Neuronal stem cell (in vitro differentiated cells): ENCODE data around the gene GRIK2.
A peak's percentile ranks its signal among the peaks of the same experiment; 100 is the strongest.

ENCODE experiments used
- DNase-seq: peaks from one replicate; pipeline ENCODE4 v3.0.0-alpha.2; 2013; ENCODE audit warnings: low spot score
- H2AFZ ChIP-seq: one replicate; pipeline ENCODE4 v1.6.1; 2013; ENCODE audit warnings: mild to moderate bottlenecking, low read length, inconsistent platforms
- H2AK5ac ChIP-seq: 2 replicates; pipeline ENCODE4 v1.6.1; 2013; ENCODE audit warnings: low read depth, mild to moderate bottlenecking, inconsistent platforms, low read length, moderate library complexity, mixed read lengths
- H2BK120ac ChIP-seq: 2 replicates; pipeline ENCODE4 v1.6.1; 2013; ENCODE audit warnings: low read depth, mild to moderate bottlenecking, inconsistent platforms, low read length, moderate library complexity, mixed read lengths
- H2BK12ac ChIP-seq: one replicate; pipeline ENCODE4 v1.6.1; 2013; ENCODE audit warnings: low read length, inconsistent platforms
- H2BK15ac ChIP-seq: 2 replicates; pipeline ENCODE4 v1.6.1; 2013; ENCODE audit warnings: mild to moderate bottlenecking, low read length, inconsistent platforms, mixed read lengths
- H2BK5ac ChIP-seq: one replicate; pipeline ENCODE4 v1.6.1; 2013; ENCODE audit warnings: inconsistent platforms, mild to moderate bottlenecking, low read length, moderate library complexity
- H3K14ac ChIP-seq: one replicate; pipeline ENCODE4 v1.6.1; 2013; ENCODE audit warnings: low read length, inconsistent platforms
- H3K18ac ChIP-seq: 2 replicates; pipeline ENCODE4 v1.6.1; 2013; ENCODE audit warnings: low read length, inconsistent platforms
- H3K23ac ChIP-seq: 2 replicates; pipeline ENCODE4 v1.6.1; 2013; ENCODE audit warnings: low read depth, mild to moderate bottlenecking, mixed read lengths, low read length, inconsistent platforms; ENCODE audit not compliant: poor library complexity
- H3K27ac ChIP-seq: replicated peaks from 3 replicates; pipeline ENCODE4 v1.5.1; 2013; ENCODE audit warnings: low read length, inconsistent platforms
- H3K27me3 ChIP-seq, 3 experiments: 2 replicates each; pipeline ENCODE4 v1.6.1; 2013; ENCODE audit warnings: low read length in 3 of 3, mild to moderate bottlenecking in 2 of 3, inconsistent platforms in 1 of 3, low read depth in 1 of 3, mixed read lengths in 1 of 3, moderate library complexity in 1 of 3; ENCODE audit not compliant: control insufficient read depth in 3 of 3, insufficient read depth in 3 of 3
- H3K36me3 ChIP-seq, 2 donors: replicated peaks in 1 of 2; 2 replicates each; pipeline ENCODE4 v1.6.1; 2013; ENCODE audit warnings: low read length in 2 of 2; ENCODE audit not compliant: control insufficient read depth in 2 of 2, insufficient read depth in 2 of 2
- H3K4ac ChIP-seq: 2 replicates; pipeline ENCODE4 v1.6.1; 2013; ENCODE audit warnings: inconsistent platforms, mild to moderate bottlenecking, low read length, moderate library complexity
- H3K4me1 ChIP-seq, 2 donors: 1 replicate in 1 of 2; 2 replicates in 1 of 2; pipeline ENCODE4 v1.6.1; 2013; ENCODE audit warnings: low read length in 2 of 2, low read depth in 1 of 2; ENCODE audit not compliant: control insufficient read depth in 2 of 2, insufficient read depth in 1 of 2
- H3K4me2 ChIP-seq: one replicate; pipeline ENCODE4 v1.6.1; 2013; ENCODE audit warnings: mild to moderate bottlenecking, low read length, inconsistent platforms; ENCODE audit not compliant: insufficient read depth, poor library complexity, severe bottlenecking
- H3K4me3 ChIP-seq, 2 donors: 2 replicates each; pipeline ENCODE4 v1.5.1; 2013; ENCODE audit warnings: low read length in 2 of 2, mild to moderate bottlenecking in 2 of 2, inconsistent platforms in 1 of 2, moderate library complexity in 1 of 2
- H3K79me1 ChIP-seq: one replicate; pipeline ENCODE4 v1.6.1; 2013; ENCODE audit warnings: low read depth, mild to moderate bottlenecking, inconsistent platforms, low read length, moderate library complexity
- H3K9ac ChIP-seq: one replicate; pipeline ENCODE4 v1.6.1; 2013; ENCODE audit warnings: mild to moderate bottlenecking, low read depth, low read length, inconsistent platforms; ENCODE audit not compliant: poor library complexity
- H3K9me3 ChIP-seq, 2 donors: replicated peaks in 1 of 2; 2 replicates each; pipeline versions ENCODE3 to v1.6.1; 2013; ENCODE audit warnings: low read length in 2 of 2, mild to moderate bottlenecking in 2 of 2, inconsistent platforms in 1 of 2, low read depth in 1 of 2, mixed read lengths in 1 of 2, moderate library complexity in 1 of 2; ENCODE audit not compliant: control insufficient read depth in 2 of 2, insufficient read depth in 1 of 2
- H4K8ac ChIP-seq: one replicate; pipeline ENCODE4 v1.6.1; 2013; ENCODE audit warnings: low read depth, mild to moderate bottlenecking, inconsistent platforms, low read length, moderate library complexity
- H4K91ac ChIP-seq: one replicate; pipeline ENCODE4 v1.6.1; 2013; ENCODE audit warnings: low read length, low read depth, mild to moderate bottlenecking, inconsistent platforms; ENCODE audit not compliant: poor library complexity
- whole genome bisulfite sequencing, 2 donors: extraction: QIAGEN DNeasy Blood & Tissue Kit; methylation state at CpG; one replicate each; pipeline ENCODE4 v1.1.7; 2013; ENCODE audit warnings: missing lambda C conversion rate in 2 of 2, mixed read lengths in 1 of 2; ENCODE audit not compliant: insufficient read length in 2 of 2, insufficient replicate concordance in 1 of 2; ENCODE audit errors: extremely low coverage in 2 of 2; 5-methylcytosine and 5-hydroxymethylcytosine counted together

Gene GRIK2

DNA sequence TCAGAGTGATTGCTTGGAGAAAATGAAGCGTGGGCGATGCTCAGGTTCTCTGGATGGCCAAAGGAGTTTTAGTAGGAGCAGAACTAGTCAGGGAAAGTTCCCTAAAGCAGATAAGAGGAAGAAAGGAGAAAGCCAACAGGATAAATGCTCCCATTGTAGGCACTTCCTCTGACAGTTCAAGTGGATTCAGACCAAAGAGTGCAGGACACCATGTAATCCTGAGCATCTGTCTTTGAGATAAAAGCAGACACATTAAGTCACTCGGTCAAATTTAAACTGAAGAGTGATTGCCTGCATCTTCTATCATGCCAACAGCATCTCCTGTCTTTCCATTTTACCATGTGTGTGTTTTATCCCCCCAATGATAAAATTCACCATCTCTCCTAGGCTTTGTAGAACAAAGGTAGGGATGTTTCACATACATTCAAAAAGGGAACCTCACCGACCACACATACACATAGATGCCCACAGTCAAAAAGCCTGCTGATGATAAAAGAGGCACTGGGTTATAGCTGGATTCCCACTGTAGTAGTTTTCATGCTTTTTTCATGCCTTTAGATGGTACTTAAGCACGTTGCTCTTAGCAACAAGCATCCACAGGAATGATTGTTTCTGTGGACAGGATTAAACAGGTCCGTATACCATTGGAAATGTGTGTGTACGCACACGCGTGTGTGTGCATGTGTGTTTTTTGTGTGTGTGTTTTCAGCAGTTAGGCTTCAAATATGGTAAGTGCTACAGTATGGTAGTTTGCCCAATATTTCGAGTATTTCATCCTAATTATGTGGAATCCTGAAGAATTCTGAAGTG lies 7.0 kb downstream of the GRIK2 start:
- H2AK5ac ChIP-seq, result no peak overlapping the region

DNA sequence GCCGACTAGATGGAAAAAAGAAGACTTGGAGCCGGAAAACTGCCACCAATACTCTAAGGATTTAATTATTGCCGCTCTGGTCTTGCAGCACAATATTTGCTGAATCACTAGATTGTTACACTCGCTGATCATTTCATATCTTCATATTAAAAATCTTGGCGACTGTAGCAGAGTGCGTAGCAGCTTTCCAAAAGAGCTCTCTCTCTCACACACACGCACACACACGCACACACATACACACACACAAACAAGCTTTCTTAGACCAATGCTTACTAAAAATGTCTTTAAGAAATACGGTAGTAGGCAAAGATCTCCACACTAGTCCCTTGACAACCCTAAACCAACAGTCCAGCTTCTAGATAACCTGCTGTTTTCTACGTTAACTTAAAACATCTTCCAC lies 7.7 kb downstream of the GRIK2 start:
- H3K9ac ChIP-seq, result no peak overlapping the region
- H3K14ac ChIP-seq, result no peak overlapping the region
- no peaks in the 10 kb centered on the region for H3K9me3 ChIP-seq
- no peak overlapping the region for H3K27ac ChIP-seq
- no peak overlapping the region for H2BK15ac ChIP-seq
- H2BK12ac ChIP-seq, result no peak overlapping the region
- no peak overlapping the region for H3K4ac ChIP-seq
- no peak overlapping the region for H3K4me3 ChIP-seq
- peak overlapping the region; percentile 77 for H2AFZ ChIP-seq
- no peak overlapping the region for H4K91ac ChIP-seq
- no peak overlapping the region for H2AK5ac ChIP-seq
- H4K8ac ChIP-seq, result no peak overlapping the region
- H3K18ac ChIP-seq, result no peak overlapping the region
- no peak overlapping the region for H3K23ac ChIP-seq
- no CpG with 5 or more reads among the region's 10 CpGs for WGBS, 2 donors
- H3K27me3 ChIP-seq, result peaks cover 0 to 24% (median 0%) of the 10 kb centered on the region in 3 experiments
- H2BK120ac ChIP-seq, result no peak overlapping the region
- H3K36me3 ChIP-seq, result no peaks in the 10 kb centered on the region
- peaks cover 0 to 7% of the 10 kb centered on the region in 2 donors for H3K4me1 ChIP-seq
- H2BK5ac ChIP-seq, result no peak overlapping the region
- H3K79me1 ChIP-seq, result no peaks in the 10 kb centered on the region
- no peak overlapping the region for H3K4me2 ChIP-seq
- no peak for DNase-seq

More for the DNA sequence above, 7.0 kb downstream of the GRIK2 start:
- Histone ChIP-seq H3K9me3 (no peaks in the 10 kb centered on the region), H2BK120ac (no peak overlapping the region), H3K36me3 (no peaks in the 10 kb centered on the region), H2BK12ac (no peak overlapping the region), H3K23ac (no peak overlapping the region), H3K4me3 (no peak overlapping the region), H3K4me2 (no peak overlapping the region), H3K27me3 (peaks cover 0 to 24% (median 0%) of the 10 kb centered on the region in 3 experiments), H3K14ac (no peak overlapping the region), H3K4me1 (peaks cover 0 to 7% of the 10 kb centered on the region in 2 donors), H3K79me1 (no peaks in the 10 kb centered on the region), H4K8ac (no peak overlapping the region), H3K18ac (no peak overlapping the region), H2BK15ac (no peak overlapping the region), H4K91ac (no peak overlapping the region), H2AFZ (no peak overlapping the region), H2BK5ac (no peak overlapping the region), H3K4ac (no peak overlapping the region), H3K27ac (no peak overlapping the region), H3K9ac (no peak overlapping the region)
- no CpG with 5 or more reads among the region's 10 CpGs for WGBS, 2 donors
- DNase-seq, result no peak

DNA sequence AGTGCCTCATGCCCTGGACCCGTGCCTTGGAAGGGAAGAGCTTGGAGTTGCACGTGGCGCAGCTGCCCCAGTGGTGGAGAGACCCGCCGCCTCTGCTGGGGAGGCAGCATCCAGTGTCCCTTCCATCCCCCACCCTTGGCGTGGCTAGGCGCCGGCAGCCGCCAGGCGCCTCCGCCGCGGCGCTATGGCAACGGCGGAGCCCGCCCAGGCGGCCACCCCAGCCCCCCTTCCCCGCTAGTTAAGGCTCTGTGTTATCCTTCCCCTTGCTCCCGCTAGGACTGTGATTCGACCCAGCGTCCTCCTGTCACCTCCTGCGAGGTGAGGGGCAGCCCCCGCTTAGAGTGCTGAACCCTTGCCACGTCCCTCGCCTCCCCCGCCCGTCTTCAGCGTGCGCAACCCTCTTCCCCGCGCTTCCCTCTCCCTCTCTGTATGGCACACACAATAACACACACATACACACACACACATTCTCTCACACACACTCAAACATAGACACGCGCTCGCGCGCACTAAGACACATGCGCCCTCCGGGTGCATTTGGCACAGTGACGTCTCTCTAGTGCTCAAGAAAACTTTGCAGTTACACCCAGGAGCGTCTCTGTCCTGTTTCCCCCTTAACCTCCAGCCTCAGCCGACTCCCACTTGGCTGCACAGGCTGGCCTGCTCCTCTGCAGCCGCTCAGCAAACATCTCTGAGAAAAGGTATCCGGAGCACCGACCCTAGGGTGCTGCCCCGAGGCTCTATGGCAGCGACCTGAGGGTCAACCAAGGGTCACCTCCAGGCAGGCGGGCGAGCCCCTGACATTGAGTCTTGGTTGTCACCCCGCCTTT lies 8.5 kb downstream of the GRIK2 start:
- Histone ChIP-seq H2BK120ac (no peak overlapping the region), H4K8ac (no peak overlapping the region)
- peak; percentile 59 for DNase-seq

DNA sequence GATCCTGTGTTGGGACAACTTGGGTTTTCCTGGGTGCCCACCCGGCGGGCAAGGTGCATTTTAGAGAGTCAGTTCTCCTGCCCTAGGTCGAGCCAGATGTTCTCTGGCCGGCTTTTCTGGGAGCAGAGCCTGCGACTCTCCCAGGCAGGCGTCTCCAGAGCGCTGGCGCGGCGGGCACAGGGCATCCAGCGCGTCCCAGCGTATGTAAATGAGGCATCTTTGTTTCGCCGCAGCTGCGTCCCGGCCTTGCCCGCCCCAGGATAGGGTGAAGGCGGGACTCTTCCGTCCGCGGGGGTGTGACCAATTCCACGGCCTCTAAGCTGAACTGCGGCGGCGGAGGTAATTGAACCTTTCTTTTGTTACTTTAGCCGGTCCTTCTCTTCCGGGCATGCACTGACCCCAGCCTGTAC lies 9.1 kb downstream of the GRIK2 start:
- Histone ChIP-seq H3K14ac (no peak overlapping the region), H3K36me3 (no peaks in the 10 kb centered on the region), H2BK120ac (no peak overlapping the region), H4K8ac (no peak overlapping the region), H3K79me1 (no peaks in the 10 kb centered on the region), H3K23ac (peak overlapping the region; percentile 3), H3K4ac (no peak overlapping the region), H3K27ac (no peak overlapping the region), H3K18ac (peak overlapping the region; percentile 69), H3K4me3 (peak overlapping the region; percentile 36 to 78), H3K4me2 (peak overlapping the region; percentile 95), H2AFZ (peak overlapping the region; percentile 77), H3K4me1 (peaks cover 0 to 7% of the 10 kb centered on the region in 2 donors), H2BK12ac (no peak overlapping the region), H3K9me3 (no peaks in the 10 kb centered on the region), H4K91ac (no peak overlapping the region), H3K27me3 (peaks cover 0 to 24% (median 0%) of the 10 kb centered on the region in 3 experiments), H2BK15ac (peak overlapping the region; percentile 30), H2BK5ac (no peak overlapping the region), H3K9ac (no peak overlapping the region), H2AK5ac (no peak overlapping the region)
- DNase-seq, result peak; percentile 67
- no CpG with 5 or more reads among the region's 28 CpGs for WGBS, 2 donors

More for the DNA sequence above, 8.5 kb downstream of the GRIK2 start:
- H3K18ac ChIP-seq, result peak overlapping the region; percentile 69
- no peaks in the 10 kb centered on the region for H3K9me3 ChIP-seq
- no peaks in the 10 kb centered on the region for H3K36me3 ChIP-seq
- H3K79me1 ChIP-seq, result no peaks in the 10 kb centered on the region
- no peak overlapping the region for H2AK5ac ChIP-seq
- H3K9ac ChIP-seq, result peak overlapping the region; percentile 70
- H2BK15ac ChIP-seq, result peak overlapping the region; percentile 30
- H3K4ac ChIP-seq, result no peak overlapping the region
- peak overlapping the region; percentile 36 to 78 for H3K4me3 ChIP-seq
- H3K14ac ChIP-seq, result no peak overlapping the region
- H2BK12ac ChIP-seq, result no peak overlapping the region
- H3K4me1 ChIP-seq, result peaks cover 0 to 7% of the 10 kb centered on the region in 2 donors
- H3K4me2 ChIP-seq, result peak overlapping the region; percentile 95
- H3K23ac ChIP-seq, result peak overlapping the region; percentile 29
- peaks cover 0 to 24% (median 0%) of the 10 kb centered on the region in 3 experiments for H3K27me3 ChIP-seq
- no peak overlapping the region for H4K91ac ChIP-seq
- peak overlapping the region; percentile 34 for H3K27ac ChIP-seq
- no CpG with 5 or more reads among the region's 50 CpGs for WGBS, 2 donors
- H2BK5ac ChIP-seq, result no peak overlapping the region
- H2AFZ ChIP-seq, result peak overlapping the region; percentile 77
